ENCODE results near the gene ECM1. TPM values are rescaled to one million over a fixed set of nuclear protein-coding genes. Genes with fewer than 3 reads are reported as not detected.
A peak's percentile ranks its signal among the peaks of the same experiment; 100 is the strongest.

The ECM1 gene
- total RNA-seq, 1 experiment from 2014 or later: 1.4 TPM

- no CpG with 5 or more reads among the region's 15 CpGs for WGBS (ENCODE audit: extremely low coverage, insufficient read length, low lambda C conversion rate)
- H3K4me3 Mint-ChIP-seq: no peak overlapping the region
Observed at GRCh38 chr1:150558303-150558704, 50.4 kb downstream of the ECM1 start.

More at GRCh38 chr1:150558303-150558704, 50.4 kb downstream of the ECM1 start:
- Histone ChIP-seq H4K8ac (replicated peaks; ENCODE audit: insufficient read length, low read depth, low read length) (no peak overlapping the region), H3K23me2 (ENCODE audit: insufficient read length, low read depth, low read length, poor library complexity, severe bottlenecking) (peaks cover 11% of the 10 kb centered on the region), H3K4ac (ENCODE audit: low read depth, low read length) (no peak overlapping the region), H3K27ac (ENCODE audit: insufficient read length, low read depth, low read length) (no peak overlapping the region), H3K4me1 (ENCODE audit: insufficient read depth, low read length) (peaks cover 4% of the 10 kb centered on the region; the same call in 1 of the 2 replicates), H2AFZ (ENCODE audit: low read length) (no peak overlapping the region), H3K14ac (ENCODE audit: insufficient read depth, low read length) (no peak overlapping the region), H2BK12ac (ENCODE audit: insufficient read length, low read depth, low read length) (no peak overlapping the region), H2BK15ac (ENCODE audit: low read depth, low read length) (no peak overlapping the region), H2AK5ac (ENCODE audit: insufficient read length, low read length) (no peak overlapping the region), H2BK20ac (ENCODE audit: low read depth, low read length, poor library complexity, severe bottlenecking) (no peak overlapping the region), H3K9ac (ENCODE audit: extremely low read depth, insufficient read length, low read length) (no peak overlapping the region), H2BK5ac (ENCODE audit: insufficient read length, low read length) (no peak overlapping the region), H4K91ac (ENCODE audit: insufficient read length, low read depth, low read length) (no peak overlapping the region), H4K5ac (ENCODE audit: insufficient read length, low read depth, low read length) (no peak overlapping the region), H3K4me2 (ENCODE audit: insufficient read depth, insufficient read length, low read length) (no peak overlapping the region), H3K18ac (ENCODE audit: insufficient read length, low read depth, low read length) (no peak overlapping the region), H3K9me3 (ENCODE audit: control insufficient read depth, low read depth, low read length) (no peaks in the 10 kb centered on the region), H3K79me1 (ENCODE audit: insufficient read depth, low read depth, low read length, poor library complexity, severe bottlenecking) (no peaks in the 10 kb centered on the region), H4K20me1 (ENCODE audit: control insufficient read depth, insufficient read depth, insufficient read length) (no peaks in the 10 kb centered on the region), H3K27me3 (ENCODE audit: insufficient read depth, low read length) (no peaks in the 10 kb centered on the region), H3T11ph (ENCODE audit: low read length) (no peak overlapping the region), H3K79me2 (ENCODE audit: insufficient read depth, low read length) (no peaks in the 10 kb centered on the region), H2BK120ac (ENCODE audit: low read depth, low read length, poor library complexity, severe bottlenecking) (no peak overlapping the region), H3K56ac (ENCODE audit: insufficient read length, low read depth, low read length) (no peak overlapping the region), H3K23ac (ENCODE audit: insufficient read length, low read depth, low read length) (no peak overlapping the region)
- peak; percentile 20 for DNase-seq
- H3K36me3 Mint-ChIP-seq (ENCODE audit: insufficient read depth in 1 of 3, low read depth in 3 of 3): peaks cover 3 to 5% (median 5%) of the 10 kb centered on the region in 3 experiments; a peak in 5 of 7 replicates
- H3K27ac Mint-ChIP-seq: no peak overlapping the region; a peak in 2 of 7 replicates
- H3K9me3 Mint-ChIP-seq: no peaks in the 10 kb centered on the region
- H3K27me3 Mint-ChIP-seq (ENCODE audit: low read depth): no peaks in the 10 kb centered on the region
- peaks cover 27 to 39% of the 10 kb centered on the region in 2 experiments for H3K4me1 Mint-ChIP-seq
- TF ChIP-seq, protein P1, sequence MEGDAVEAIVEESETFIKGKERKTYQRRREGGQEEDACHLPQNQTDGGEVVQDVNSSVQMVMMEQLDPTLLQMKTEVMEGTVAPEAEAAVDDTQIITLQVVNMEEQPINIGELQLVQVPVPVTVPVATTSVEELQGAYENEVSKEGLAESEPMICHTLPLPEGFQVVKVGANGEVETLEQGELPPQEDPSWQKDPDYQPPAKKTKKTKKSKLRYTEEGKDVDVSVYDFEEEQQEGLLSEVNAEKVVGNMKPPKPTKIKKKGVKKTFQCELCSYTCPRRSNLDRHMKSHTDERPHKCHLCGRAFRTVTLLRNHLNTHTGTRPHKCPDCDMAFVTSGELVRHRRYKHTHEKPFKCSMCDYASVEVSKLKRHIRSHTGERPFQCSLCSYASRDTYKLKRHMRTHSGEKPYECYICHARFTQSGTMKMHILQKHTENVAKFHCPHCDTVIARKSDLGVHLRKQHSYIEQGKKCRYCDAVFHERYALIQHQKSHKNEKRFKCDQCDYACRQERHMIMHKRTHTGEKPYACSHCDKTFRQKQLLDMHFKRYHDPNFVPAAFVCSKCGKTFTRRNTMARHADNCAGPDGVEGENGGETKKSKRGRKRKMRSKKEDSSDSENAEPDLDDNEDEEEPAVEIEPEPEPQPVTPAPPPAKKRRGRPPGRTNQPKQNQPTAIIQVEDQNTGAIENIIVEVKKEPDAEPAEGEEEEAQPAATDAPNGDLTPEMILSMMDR (conservative IDR thresholded peaks at IDR 0.05): no peak

Data from H9 (cell line).